PFSK-1 (cell line): ENCODE data around the gene AFTPH.

Experiments
- POLR2AphosphoS5 ChIP-seq: IDR thresholded peaks from 2 replicates; pipeline ENCODE4 v1.6.1; 2012; ENCODE audit warnings: low read depth, mild to moderate bottlenecking, control low read depth, low read length, moderate library complexity
- TAF1 ChIP-seq: IDR thresholded peaks from 2 replicates; pipeline ENCODE4 v1.6.1; 2012; ENCODE audit warnings: low read length, control low read depth, borderline replicate concordance; ENCODE audit not compliant: insufficient read depth

GRCh38 chr2:64610316-64610855, 86.3 kb downstream of the AFTPH start:
- TF ChIP-seq TAF1 (no peak), POLR2AphosphoS5 (no peak)
